Endothelial cell (in vitro differentiated cells): ENCODE results near the gene ARFRP1. TPM values are rescaled to one million over a fixed set of nuclear protein-coding genes. Genes with fewer than 3 reads are reported as not detected.
A peak's percentile ranks its signal among the peaks of the same experiment; 100 is the strongest.

Source experiments
- DNase-seq: peaks from one replicate; pipeline ENCODE4 v3.0.0; 2021; ENCODE audit warnings: low spot score
- H3K27ac Mint-ChIP-seq: one replicate; pipeline ENCODE4 v1.8.0; 2021; ENCODE audit warnings: mixed read lengths, inconsistent platforms; ENCODE audit not compliant: unreplicated experiment
- H3K27me3 Mint-ChIP-seq: one replicate; pipeline ENCODE4 v1.8.0; 2021; ENCODE audit warnings: mild to moderate bottlenecking, moderate library complexity, mixed read lengths, inconsistent platforms; ENCODE audit not compliant: unreplicated experiment
- H3K36me3 Mint-ChIP-seq: one replicate; pipeline ENCODE4 v1.8.0; 2021; ENCODE audit warnings: mild to moderate bottlenecking, low read depth, mixed read lengths, inconsistent platforms; ENCODE audit not compliant: unreplicated experiment
- H3K4me1 Mint-ChIP-seq: one replicate; pipeline ENCODE4 v1.8.0; 2021; ENCODE audit warnings: mild to moderate bottlenecking, mixed read lengths, inconsistent platforms; ENCODE audit not compliant: unreplicated experiment
- H3K4me3 Mint-ChIP-seq: one replicate; pipeline ENCODE4 v1.8.0; 2021; ENCODE audit warnings: mild to moderate bottlenecking, mixed read lengths, inconsistent platforms; ENCODE audit not compliant: unreplicated experiment
- H3K9me3 Mint-ChIP-seq: one replicate; pipeline ENCODE4 v1.8.0; 2021; ENCODE audit warnings: mixed read lengths, inconsistent platforms; ENCODE audit not compliant: unreplicated experiment
- CTCF ChIP-seq: fragments of 200-600 bp; sonication (generic); IDR thresholded peaks from one replicate; pipeline ENCODE4 v1.5.0; 2021; ENCODE audit warnings: antibody characterized with exemption; ENCODE audit not compliant: unreplicated experiment
- total RNA-seq: library from RNA; stranded (reverse); fragmentation: NEBNext Ultra II Directional; extraction: Animal tissue kit (Norgen Biotek cat#: 25700); gene quantifications from one replicate; pipeline ENCODE4 v1.2.1, GENCODE V29; 2021; ENCODE audit not compliant: unreplicated experiment

ARFRP1 gene
- total RNA-seq, 1 donor from 2014 or later: 33.4 TPM

- TF ChIP-seq CTCF: no peak
- peak; percentile 14 for DNase-seq
- Mint-ChIP-seq H3K4me3 (no peak overlapping the region), H3K36me3 (peaks cover 16% of the 10 kb centered on the region), H3K27ac (no peak overlapping the region), H3K4me1 (no peaks in the 10 kb centered on the region), H3K27me3 (peaks cover 18% of the 10 kb centered on the region), H3K9me3 (no peaks in the 10 kb centered on the region)
Measured at GRCh38 chr20:63737945-63738686, 30.3 kb upstream of the ARFRP1 start.

- Mint-ChIP-seq H3K27ac (no peak overlapping the region), H3K27me3 (peaks cover 18% of the 10 kb centered on the region), H3K9me3 (no peaks in the 10 kb centered on the region), H3K4me1 (no peaks in the 10 kb centered on the region), H3K36me3 (peaks cover 16% of the 10 kb centered on the region), H3K4me3 (no peak overlapping the region)
- DNase-seq: no peak
- no peak for TF ChIP-seq CTCF
Measured at GRCh38 chr20:63737695-63737944, 29.8 kb upstream of the ARFRP1 start.

- peaks cover 16% of the 10 kb centered on the region for H3K36me3 Mint-ChIP-seq
- TF ChIP-seq CTCF: no peak
- H3K27me3 Mint-ChIP-seq: peaks cover 18% of the 10 kb centered on the region
- peak; percentile 11 for DNase-seq
- no peaks in the 10 kb centered on the region for H3K4me1 Mint-ChIP-seq
- H3K4me3 Mint-ChIP-seq: no peak overlapping the region
- no peaks in the 10 kb centered on the region for H3K9me3 Mint-ChIP-seq
- H3K27ac Mint-ChIP-seq: no peak overlapping the region
Measured at GRCh38 chr20:63736893-63737694, 29.3 kb upstream of the ARFRP1 start.

- H3K27me3 Mint-ChIP-seq: peaks cover 16% of the 10 kb centered on the region
- no peaks in the 10 kb centered on the region for H3K9me3 Mint-ChIP-seq
- DNase-seq: no peak
- TF ChIP-seq CTCF: no peak
- peak within 1 kb of the TSS; percentile 77 for H3K4me3 Mint-ChIP-seq
- peaks cover 16% of the 10 kb centered on the region for H3K36me3 Mint-ChIP-seq
- H3K4me1 Mint-ChIP-seq: no peaks in the 10 kb centered on the region
- H3K27ac Mint-ChIP-seq: no peak within 1 kb of the TSS
Measured at GRCh38 chr20:63735859-63736718, 28.3 kb upstream of the ARFRP1 start, which contains the start of gene LIME1. Gene LIME1 (plus strand): TSS chr20:63736664. CDS start chr20:63737550, 886 bp downstream.
